Upper lobe of right lung (tissue), 1 donor: ENCODE results near the gene SALL2. TPM values are rescaled to one million over a fixed set of nuclear protein-coding genes. Genes with fewer than 3 reads are reported as not detected.

ENCODE experiments used
- ATAC-seq: fragments of 200-7000 bp; cut with Tn5 transposase; one replicate; pipeline ENCODE4 v1.9.1; 2020; ENCODE audit warnings: mild to moderate bottlenecking, moderate library complexity
- DNase-seq: peaks from one replicate; pipeline ENCODE4 v3.0.0-alpha.2; 2020
- H3K27ac ChIP-seq: fragments of 200-600 bp; one replicate; pipeline ENCODE4 v1.8.0; 2022
- H3K27me3 ChIP-seq: fragments of 200-600 bp; one replicate; pipeline ENCODE4 v1.8.0; 2022; ENCODE audit warnings: mild to moderate bottlenecking
- H3K36me3 ChIP-seq: fragments of 200-600 bp; one replicate; pipeline ENCODE4 v1.8.0; 2022
- H3K4me1 ChIP-seq: fragments of 200-600 bp; one replicate; pipeline ENCODE4 v1.8.0; 2022
- H3K4me3 ChIP-seq: fragments of 200-600 bp; one replicate; pipeline ENCODE4 v1.8.0; 2022; ENCODE audit warnings: mild to moderate bottlenecking
- H3K9me3 ChIP-seq: fragments of 200-600 bp; one replicate; pipeline ENCODE4 v1.8.0; 2022
- CTCF ChIP-seq: fragments of 200-600 bp; IDR thresholded peaks from one replicate; pipeline ENCODE4 v1.8.0; 2022; ENCODE audit warnings: antibody characterized with exemption
- intact Hi-C: fragments of 100-400 bp; cut with DNase I; formaldehyde crosslinking; loops from one replicate; pipeline ENCODE4 v1.11.0; 2022
- total RNA-seq: library from RNA; stranded (reverse); fragmentation: NEBNext Ultra II Directional; extraction: Animal tissue kit (Norgen Biotek cat#: 25700); gene quantifications from one replicate; pipeline ENCODE4 v1.2.1, GENCODE V29; 2021
- donor health status: DM: no; HTN: yes; CAD: no; lungs with severe emphysema.

The SALL2 gene
- total RNA-seq, 1 donor from 2014 or later, result 8.1 TPM

GRCh38 chr14:21525571-21525961, 580 bp downstream of the SALL2 start:
- Histone ChIP-seq H3K9me3 (no peaks in the 10 kb centered on the region), H3K27me3 (no peaks in the 10 kb centered on the region), H3K4me3 (peak overlapping the region; percentile 62), H3K4me1 (peaks cover 6% of the 10 kb centered on the region), H3K27ac (no peak overlapping the region), H3K36me3 (no peaks in the 10 kb centered on the region)
- no peak for TF ChIP-seq CTCF
- intact Hi-C loops, result no loop called here
- DNase-seq (no peak), ATAC-seq (peak; percentile 5)

- Histone ChIP-seq H3K27ac (no peak overlapping the region), H3K27me3 (no peaks in the 10 kb centered on the region), H3K4me3 (peak overlapping the region; percentile 62), H3K36me3 (no peaks in the 10 kb centered on the region), H3K9me3 (no peaks in the 10 kb centered on the region), H3K4me1 (peaks cover 6% of the 10 kb centered on the region)
- DNase-seq, result no peak
- TF ChIP-seq CTCF, result no peak
- intact Hi-C loops, result no loop called here
- no peak for ATAC-seq
Observed at GRCh38 chr14:21524575-21525490, 1.3 kb downstream of the SALL2 start.

GRCh38 chr14:21523203-21523602, 2.9 kb downstream of the SALL2 start:
- Histone ChIP-seq H3K27me3 (no peaks in the 10 kb centered on the region), H3K27ac (no peak overlapping the region), H3K4me1 (peaks cover 6% of the 10 kb centered on the region), H3K36me3 (no peaks in the 10 kb centered on the region), H3K9me3 (no peaks in the 10 kb centered on the region), H3K4me3 (no peak overlapping the region)
- intact Hi-C loops, result no loop called here
- TF ChIP-seq CTCF, result no peak
- ATAC-seq, result no peak
- DNase-seq, result no peak

GRCh38 chr14:21521501-21521900, 4.6 kb downstream of the SALL2 start:
- no peaks in the 10 kb centered on the region for H3K27me3 ChIP-seq
- DNase-seq (no peak), ATAC-seq (no peak)
- H3K36me3 ChIP-seq, result no peaks in the 10 kb centered on the region
- no peak for TF ChIP-seq CTCF
- H3K9me3 ChIP-seq, result no peaks in the 10 kb centered on the region
- no peak overlapping the region for H3K27ac ChIP-seq
- no peaks in the 10 kb centered on the region for H3K4me1 ChIP-seq
- H3K4me3 ChIP-seq, result no peak overlapping the region
- intact Hi-C loops, result no loop called here

- Histone ChIP-seq H3K9me3 (no peaks in the 10 kb centered on the region), H3K4me3 (no peak overlapping the region), H3K27ac (no peak overlapping the region), H3K36me3 (no peaks in the 10 kb centered on the region), H3K4me1 (no peaks in the 10 kb centered on the region), H3K27me3 (no peaks in the 10 kb centered on the region)
- ATAC-seq, result no peak
- TF ChIP-seq CTCF, result no peak
- intact Hi-C loops, result no loop called here
- no peak for DNase-seq
Observed at GRCh38 chr14:21520767-21521166, 5.4 kb downstream of the SALL2 start.
